Activated effector memory CD4-positive, alpha-beta T cell treated with Interleukin-2 at 50 U/mL for 16 hours (primary cell): ENCODE measurements around the gene C6orf132.

Experiments used
- DNase-seq: peaks from one replicate; pipeline ENCODE4 v3.0.0-alpha.2; 2020

The C6orf132 gene

DNA sequence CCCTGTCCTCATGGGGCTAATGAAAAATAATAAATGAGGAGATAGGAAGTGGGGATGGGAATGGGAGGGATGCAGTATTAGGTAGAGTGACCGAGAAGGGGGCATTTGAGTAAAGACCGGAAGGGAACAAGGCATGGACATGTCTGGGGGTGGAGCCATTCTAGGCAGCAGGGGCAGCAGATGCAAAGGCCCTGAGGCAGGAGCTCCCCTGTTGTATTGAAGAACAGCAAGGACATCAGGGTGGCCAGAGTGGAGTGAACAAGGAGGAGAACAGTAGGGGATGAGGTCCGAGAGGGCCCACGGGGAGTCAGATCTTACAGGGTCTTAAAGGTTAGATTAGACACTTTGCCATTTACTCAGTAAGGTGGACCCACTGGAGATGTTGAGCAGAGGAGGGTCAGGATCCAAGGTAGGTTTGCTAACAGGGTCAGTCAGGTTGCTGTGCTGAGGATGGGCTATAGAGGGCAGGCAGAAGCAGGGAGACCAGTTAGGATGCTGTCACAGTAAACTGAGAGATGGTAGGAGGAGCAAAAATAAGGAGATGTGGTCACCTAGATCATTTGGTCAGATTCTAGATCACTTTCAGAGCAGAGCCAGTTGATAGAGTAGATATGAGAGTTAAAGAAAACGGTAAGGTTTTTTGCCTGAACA, 73.4 kb downstream of the C6orf132 start:
- DNase-seq = no peak

DNA sequence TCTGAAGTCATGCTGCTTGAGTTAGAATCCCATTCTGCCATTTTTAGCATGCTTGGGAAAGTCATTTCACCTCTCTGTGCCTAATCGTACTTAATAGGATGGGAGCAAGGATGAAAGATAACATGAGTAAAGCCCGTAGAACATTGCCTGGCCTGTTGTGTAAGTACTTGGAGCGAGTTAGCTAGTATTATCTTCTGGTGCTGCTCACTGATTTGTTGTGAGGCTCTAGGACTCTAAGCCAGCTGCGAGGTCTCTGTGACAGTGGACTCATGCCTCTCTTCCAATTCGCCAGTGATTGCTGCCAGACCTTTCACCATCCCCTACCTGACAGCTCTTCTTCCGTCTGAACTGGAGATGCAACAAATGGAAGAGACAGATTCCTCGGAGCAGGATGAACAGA, 74.2 kb downstream of the C6orf132 start:
- DNase-seq = no peak

DNA sequence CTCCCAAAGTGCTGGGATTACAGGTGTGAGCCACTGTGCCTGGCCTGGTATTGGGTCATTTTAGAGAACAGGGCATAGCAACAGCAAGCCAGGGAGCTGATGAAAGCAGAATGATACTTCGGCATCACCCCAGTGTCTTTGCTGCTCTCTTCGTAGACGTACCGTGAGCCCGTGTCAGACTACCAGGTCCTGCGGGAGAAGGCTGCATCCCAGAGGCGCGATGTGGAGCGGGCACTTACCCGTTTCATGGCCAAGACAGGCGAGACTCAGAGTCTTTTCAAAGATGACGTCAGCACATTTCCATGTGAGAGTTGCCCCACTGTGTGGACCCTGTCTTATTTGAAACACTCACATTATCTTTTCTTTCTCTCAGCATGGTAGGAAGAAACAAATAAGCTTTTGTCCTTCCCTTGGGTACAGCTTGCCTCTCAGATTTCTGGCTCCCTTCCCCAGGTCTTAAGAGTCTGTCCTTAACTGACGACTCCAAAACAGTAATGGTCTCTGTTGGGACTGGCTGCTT, 76.2 kb downstream of the C6orf132 start:
- DNase-seq = no peak

DNA sequence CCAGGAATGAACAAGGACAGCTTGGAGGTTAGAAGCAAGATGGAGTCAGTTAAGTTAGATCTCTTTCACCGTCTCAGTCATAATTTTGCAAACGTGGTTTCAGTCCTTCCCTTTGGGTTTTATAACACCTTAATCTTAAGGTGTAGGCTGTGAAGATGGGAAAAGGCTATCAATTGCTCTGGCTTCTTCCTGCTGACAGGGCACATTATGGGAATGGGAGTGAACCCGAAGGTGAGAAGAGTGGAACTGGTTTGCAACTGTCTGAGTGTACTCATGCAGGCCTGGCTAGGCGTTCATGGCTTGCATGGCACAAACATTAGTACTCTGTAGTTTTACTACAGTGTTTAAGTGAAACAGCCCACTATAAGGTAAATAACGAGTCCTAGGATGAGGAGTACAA, 82.7 kb downstream of the C6orf132 start:
- no peak for DNase-seq

GRCh38 chr6:42053601-42054000, 88.8 kb downstream of the C6orf132 start:
- no peak for DNase-seq

DNA sequence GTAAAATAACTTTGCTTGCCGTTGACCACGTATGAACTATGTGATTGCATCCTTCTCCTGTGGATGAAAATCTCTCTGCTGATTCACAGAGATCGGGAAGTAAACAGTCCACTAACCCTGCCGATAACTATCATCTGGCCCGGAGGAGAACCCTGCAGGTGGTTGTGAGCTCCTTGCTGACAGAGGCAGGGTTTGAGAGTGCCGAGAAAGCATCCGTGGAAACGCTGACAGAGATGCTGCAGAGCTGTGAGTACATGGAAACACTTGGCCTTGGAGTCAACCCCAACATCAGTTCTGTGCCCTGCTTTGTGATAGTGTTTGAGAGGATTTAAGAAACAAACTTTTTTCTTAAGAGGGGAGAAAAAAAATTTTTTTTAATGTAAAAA, 91.2 kb downstream of the C6orf132 start:
- DNase-seq = no peak
